ENCODE results near the gene RORB. TPM values are rescaled to one million over a fixed set of nuclear protein-coding genes. Genes with fewer than 3 reads are reported as not detected.

RORB gene
- total RNA-seq, 2 experiments from 2014 or later, result not detected

DNA sequence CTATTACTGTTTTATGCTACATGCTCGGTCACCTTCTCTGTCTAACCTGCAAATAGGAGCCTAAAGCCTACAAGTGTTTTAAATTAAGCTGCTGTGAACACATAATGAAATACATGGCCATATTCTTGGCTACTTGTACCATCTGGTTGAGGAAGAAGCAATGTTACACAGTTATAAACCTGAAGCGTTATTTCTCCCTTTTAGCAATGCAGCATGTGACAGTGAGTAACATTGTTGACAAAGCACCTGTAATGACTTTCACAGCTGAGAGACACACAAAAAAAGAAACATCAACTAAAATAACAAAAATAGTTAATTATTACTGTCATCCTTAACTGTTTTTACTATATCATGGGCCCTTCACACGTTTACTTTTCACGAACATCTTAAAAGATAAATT, 146.9 kb downstream of the RORB start:
- no peak overlapping the region for H3K4me3 ChIP-seq (ENCODE audit: low read depth, low read length, poor library complexity, severe bottlenecking)
- H3K27ac ChIP-seq (ENCODE audit: low read depth, low read length, poor library complexity, severe bottlenecking), result no peak overlapping the region
- H3K9me3 ChIP-seq (ENCODE audit: low read length), result no peaks in the 10 kb centered on the region
- H3K36me3 ChIP-seq (ENCODE audit: insufficient read depth, low read length), result no peaks in the 10 kb centered on the region
- H2AFZ ChIP-seq (ENCODE audit: low read length), result no peak overlapping the region
- no peaks in the 10 kb centered on the region for H3K79me2 ChIP-seq (ENCODE audit: insufficient read depth, low read depth, low read length)
- intact Hi-C loops (cut with micrococcal nuclease; ENCODE audit: unreplicated experiment), result no loop called here
- no peak for TF ChIP-seq EZH2phosphoT487 (IDR thresholded peaks at IDR 0.05; ENCODE audit: borderline replicate concordance, low read depth, low read length)
- TF ChIP-seq, protein P1, sequence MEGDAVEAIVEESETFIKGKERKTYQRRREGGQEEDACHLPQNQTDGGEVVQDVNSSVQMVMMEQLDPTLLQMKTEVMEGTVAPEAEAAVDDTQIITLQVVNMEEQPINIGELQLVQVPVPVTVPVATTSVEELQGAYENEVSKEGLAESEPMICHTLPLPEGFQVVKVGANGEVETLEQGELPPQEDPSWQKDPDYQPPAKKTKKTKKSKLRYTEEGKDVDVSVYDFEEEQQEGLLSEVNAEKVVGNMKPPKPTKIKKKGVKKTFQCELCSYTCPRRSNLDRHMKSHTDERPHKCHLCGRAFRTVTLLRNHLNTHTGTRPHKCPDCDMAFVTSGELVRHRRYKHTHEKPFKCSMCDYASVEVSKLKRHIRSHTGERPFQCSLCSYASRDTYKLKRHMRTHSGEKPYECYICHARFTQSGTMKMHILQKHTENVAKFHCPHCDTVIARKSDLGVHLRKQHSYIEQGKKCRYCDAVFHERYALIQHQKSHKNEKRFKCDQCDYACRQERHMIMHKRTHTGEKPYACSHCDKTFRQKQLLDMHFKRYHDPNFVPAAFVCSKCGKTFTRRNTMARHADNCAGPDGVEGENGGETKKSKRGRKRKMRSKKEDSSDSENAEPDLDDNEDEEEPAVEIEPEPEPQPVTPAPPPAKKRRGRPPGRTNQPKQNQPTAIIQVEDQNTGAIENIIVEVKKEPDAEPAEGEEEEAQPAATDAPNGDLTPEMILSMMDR (conservative IDR thresholded peaks at IDR 0.05; ENCODE audit: low read length), result no peak
- ChIA-PET CTCF (ENCODE audit: unreplicated experiment) (no interaction called here), POLR2A (interaction anchor here (0.6 to 1.4 kb wide), 3 partner anchors 16 to 1066 kb away, joined by 3 to 5 read pairs (median 3); no protein-coding TSS in a partner anchor)
- no TSS peak for BruUV-seq (replicated peaks)
- DNase-seq (ENCODE audit: low spot score), result no peak
- H3K9me2 ChIP-seq (ENCODE audit: insufficient read depth, low read length), result no peaks in the 10 kb centered on the region
- no peaks in the 10 kb centered on the region for H3K4me1 ChIP-seq (ENCODE audit: insufficient read depth, low read length, poor library complexity, severe bottlenecking)
- H3K4me2 ChIP-seq (ENCODE audit: low read length), result no peak overlapping the region
- no peaks in the 10 kb centered on the region for H4K20me1 ChIP-seq (ENCODE audit: insufficient read depth, low read length)

DNA sequence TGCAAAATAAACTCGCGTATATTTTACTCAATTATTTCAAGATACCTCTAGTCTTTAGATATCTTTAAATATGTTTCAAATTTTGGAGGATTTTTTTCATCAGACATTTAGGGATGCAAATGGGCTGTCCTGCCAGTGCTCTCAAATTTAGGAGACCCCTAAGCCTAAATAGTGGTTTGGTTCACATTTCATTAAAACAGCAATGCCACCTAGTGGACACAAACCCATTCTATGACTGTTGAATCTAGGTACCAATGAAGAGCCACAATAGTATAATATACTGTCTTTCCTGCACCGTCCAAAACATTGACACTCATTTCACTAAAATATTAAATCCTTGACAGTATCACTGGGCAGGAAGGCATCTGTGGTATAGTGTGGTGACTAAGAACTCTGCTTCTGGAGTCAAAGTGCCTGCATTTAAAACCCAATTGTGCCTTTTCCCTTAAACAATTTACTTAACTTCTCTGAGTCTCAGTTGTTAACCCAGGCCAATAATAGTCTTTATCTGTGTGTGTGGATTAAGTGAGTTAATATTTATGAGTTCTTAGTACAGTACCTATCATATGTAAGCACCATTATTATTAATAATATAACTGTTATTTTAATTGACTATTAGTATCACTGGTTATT, 148.0 kb downstream of the RORB start:
- Histone ChIP-seq H3K4me1 (ENCODE audit: insufficient read depth, low read length, poor library complexity, severe bottlenecking) (no peaks in the 10 kb centered on the region), H3K4me2 (ENCODE audit: low read length) (no peak overlapping the region), H3K9me2 (ENCODE audit: insufficient read depth, low read length) (no peaks in the 10 kb centered on the region), H3K27ac (ENCODE audit: low read depth, low read length, poor library complexity, severe bottlenecking) (no peak overlapping the region), H3K36me3 (ENCODE audit: insufficient read depth, low read length) (no peaks in the 10 kb centered on the region), H4K20me1 (ENCODE audit: insufficient read depth, low read length) (no peaks in the 10 kb centered on the region), H3K9me3 (ENCODE audit: low read length) (no peaks in the 10 kb centered on the region), H3K4me3 (ENCODE audit: low read depth, low read length, poor library complexity, severe bottlenecking) (no peak overlapping the region), H3K79me2 (ENCODE audit: insufficient read depth, low read depth, low read length) (no peaks in the 10 kb centered on the region), H2AFZ (ENCODE audit: low read length) (no peak overlapping the region)
- intact Hi-C loops (cut with micrococcal nuclease; ENCODE audit: unreplicated experiment), result no loop called here
- ChIA-PET CTCF (ENCODE audit: unreplicated experiment) (no interaction called here), POLR2A (no interaction called here)
- DNase-seq (ENCODE audit: low spot score), result peak; percentile 33
- TF ChIP-seq EZH2phosphoT487 (IDR thresholded peaks at IDR 0.05; ENCODE audit: borderline replicate concordance, low read depth, low read length), result no peak
- TF ChIP-seq, protein P1 (conservative IDR thresholded peaks at IDR 0.05; ENCODE audit: low read length), result peak; percentile 88
- no TSS peak for BruUV-seq (replicated peaks)

DNA sequence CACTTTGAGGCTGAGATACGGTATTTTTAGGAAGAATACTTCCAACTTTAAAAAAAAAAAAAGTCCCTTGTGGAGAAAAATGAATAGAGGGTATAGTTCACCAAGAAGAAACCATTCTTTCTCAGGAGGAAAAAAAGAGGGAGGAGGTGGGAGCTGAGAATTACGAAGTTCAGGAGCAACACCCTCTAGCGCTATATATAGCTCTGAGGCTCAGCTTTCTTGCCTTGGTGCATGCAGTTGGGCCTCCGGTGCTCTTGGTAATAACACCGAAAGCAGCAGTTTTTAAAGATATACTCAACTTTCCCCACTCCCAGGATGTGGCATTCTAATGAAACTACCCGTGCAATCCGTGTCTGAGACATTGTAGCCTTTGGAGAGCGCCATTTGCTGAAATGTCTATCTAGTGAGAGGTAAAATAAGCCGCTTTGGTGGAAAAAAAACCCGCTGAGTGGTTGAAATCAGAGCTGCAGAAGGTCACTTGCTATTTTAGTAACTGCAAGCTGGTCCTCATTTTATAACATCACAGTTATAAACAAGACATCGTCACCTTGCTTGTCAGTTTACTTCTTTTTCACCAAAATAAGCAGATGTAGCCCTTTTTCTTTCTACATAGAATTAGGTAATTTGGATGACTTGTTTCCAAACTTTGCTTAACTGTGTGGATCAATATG, 156.4 kb downstream of the RORB start:
- no peak for TF ChIP-seq EZH2phosphoT487 (IDR thresholded peaks at IDR 0.05; ENCODE audit: borderline replicate concordance, low read depth, low read length)
- TF ChIP-seq, protein P1 (conservative IDR thresholded peaks at IDR 0.05; ENCODE audit: low read length), result no peak
- ChIA-PET POLR2A (no interaction called here), CTCF (ENCODE audit: unreplicated experiment) (no interaction called here)
- no peak for DNase-seq (ENCODE audit: low spot score)
- H3K36me3 ChIP-seq (ENCODE audit: insufficient read depth, low read length), result no peaks in the 10 kb centered on the region
- no peak overlapping the region for H2AFZ ChIP-seq (ENCODE audit: low read length)
- no peaks in the 10 kb centered on the region for H4K20me1 ChIP-seq (ENCODE audit: insufficient read depth, low read length)
- BruUV-seq (replicated peaks), result no TSS peak
- H3K4me3 ChIP-seq (ENCODE audit: low read depth, low read length, poor library complexity, severe bottlenecking), result no peak overlapping the region
- no peaks in the 10 kb centered on the region for H3K4me1 ChIP-seq (ENCODE audit: insufficient read depth, low read length, poor library complexity, severe bottlenecking)
- intact Hi-C loops (cut with micrococcal nuclease; ENCODE audit: unreplicated experiment), result no loop called here
- no peaks in the 10 kb centered on the region for H3K9me3 ChIP-seq (ENCODE audit: low read length)
- H3K4me2 ChIP-seq (ENCODE audit: low read length), result no peak overlapping the region
- H3K27ac ChIP-seq (ENCODE audit: low read depth, low read length, poor library complexity, severe bottlenecking), result no peak overlapping the region
- H3K9me2 ChIP-seq (ENCODE audit: insufficient read depth, low read length), result no peaks in the 10 kb centered on the region
- no peaks in the 10 kb centered on the region for H3K79me2 ChIP-seq (ENCODE audit: insufficient read depth, low read depth, low read length)
